GM19467 (cell line): ENCODE measurements around the gene RBM24.
"Not testable (repeated sequence)": the region's sequence is repeated elsewhere in the genome, so short reads cannot be mapped to it uniquely, and the experiment has no call there.

Experiments used
- ATAC-seq: cut with Tn5 transposase; IDR thresholded peaks from one replicate; pipeline ENCODE4 v1.9.1; 2021; ENCODE audit warnings: mild to moderate bottlenecking, moderate library complexity; ENCODE audit not compliant: unreplicated experiment

Gene RBM24

DNA sequence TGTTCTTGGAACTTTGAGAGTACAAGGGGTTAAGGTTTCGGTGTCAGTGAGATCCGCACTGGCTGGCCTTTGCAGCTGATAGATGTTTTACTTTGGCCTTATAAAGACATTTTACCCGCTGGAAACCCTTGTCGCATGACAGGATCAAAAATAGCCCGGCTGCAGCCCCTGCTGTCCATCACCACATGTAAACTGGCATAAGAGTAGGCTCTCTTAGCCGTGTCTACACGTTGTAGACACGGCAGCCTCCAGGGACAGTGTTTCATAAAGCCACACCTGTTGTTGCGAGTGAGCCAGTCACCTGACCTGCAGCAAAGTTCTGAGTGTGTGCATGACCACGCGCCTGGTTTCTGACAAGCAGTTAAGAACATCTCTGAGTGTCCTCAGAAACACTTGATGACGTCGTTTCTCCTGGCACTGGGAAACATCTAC lies 8.5 kb downstream of the RBM24 start:
- ATAC-seq = no peak

DNA sequence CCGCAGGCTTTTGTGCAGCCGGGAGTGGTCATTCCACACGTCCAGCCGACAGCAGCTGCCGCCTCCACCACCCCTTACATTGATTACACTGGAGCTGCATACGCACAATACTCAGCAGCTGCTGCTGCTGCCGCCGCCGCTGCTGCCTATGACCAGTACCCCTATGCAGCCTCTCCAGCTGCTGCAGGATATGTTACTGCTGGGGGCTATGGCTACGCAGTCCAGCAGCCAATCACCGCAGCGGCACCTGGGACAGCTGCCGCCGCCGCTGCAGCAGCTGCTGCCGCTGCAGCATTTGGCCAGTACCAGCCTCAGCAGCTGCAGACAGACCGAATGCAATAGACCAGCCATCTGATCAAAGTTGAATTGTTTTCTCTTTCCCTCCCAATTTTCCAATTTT lies 10.6 kb downstream of the RBM24 start:
- ATAC-seq = no peak

DNA sequence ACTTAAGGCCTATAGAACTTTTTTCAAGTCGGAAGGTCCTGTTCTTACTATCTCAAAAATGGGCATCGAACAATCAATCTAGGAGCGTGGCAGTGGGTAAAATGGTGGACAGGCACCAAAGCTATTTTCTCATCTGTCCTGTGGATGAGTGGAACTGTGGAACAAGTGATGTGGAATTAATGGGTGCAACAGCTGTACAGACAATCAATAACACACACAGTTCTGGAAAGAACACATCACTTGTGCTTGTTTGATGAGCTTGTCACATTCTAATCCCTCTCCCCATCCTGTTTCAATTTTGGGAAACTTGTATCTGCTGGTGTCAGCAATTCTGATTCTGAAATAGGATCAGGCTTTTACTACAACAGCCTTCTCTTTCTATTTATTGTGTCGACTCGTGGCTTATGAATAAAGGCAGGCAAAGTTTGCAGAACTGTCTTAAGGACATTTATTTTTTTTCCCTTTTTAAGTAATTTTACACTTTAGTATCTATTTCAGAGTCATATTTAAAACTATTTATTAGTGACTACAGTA lies 11.5 kb downstream of the RBM24 start:
- no peak for ATAC-seq

DNA sequence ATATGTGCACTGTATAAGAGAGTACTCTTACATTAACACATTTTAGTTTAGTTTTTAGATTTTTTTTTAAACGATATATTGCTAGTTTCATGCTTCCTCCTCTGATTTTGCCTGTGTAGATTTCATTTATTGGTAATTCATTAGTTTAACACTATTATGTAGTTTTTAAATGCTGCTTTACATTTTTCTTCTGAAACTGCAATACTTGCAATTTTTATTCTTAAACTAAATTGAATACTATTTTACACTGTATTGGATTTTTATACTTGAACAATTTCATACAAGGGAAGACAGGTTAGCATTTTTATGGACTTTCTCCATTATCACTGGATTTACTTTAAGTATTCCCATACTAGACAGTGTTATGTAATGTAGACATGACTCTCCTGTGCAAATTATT lies 12.2 kb downstream of the RBM24 start:
- ATAC-seq = no peak

DNA sequence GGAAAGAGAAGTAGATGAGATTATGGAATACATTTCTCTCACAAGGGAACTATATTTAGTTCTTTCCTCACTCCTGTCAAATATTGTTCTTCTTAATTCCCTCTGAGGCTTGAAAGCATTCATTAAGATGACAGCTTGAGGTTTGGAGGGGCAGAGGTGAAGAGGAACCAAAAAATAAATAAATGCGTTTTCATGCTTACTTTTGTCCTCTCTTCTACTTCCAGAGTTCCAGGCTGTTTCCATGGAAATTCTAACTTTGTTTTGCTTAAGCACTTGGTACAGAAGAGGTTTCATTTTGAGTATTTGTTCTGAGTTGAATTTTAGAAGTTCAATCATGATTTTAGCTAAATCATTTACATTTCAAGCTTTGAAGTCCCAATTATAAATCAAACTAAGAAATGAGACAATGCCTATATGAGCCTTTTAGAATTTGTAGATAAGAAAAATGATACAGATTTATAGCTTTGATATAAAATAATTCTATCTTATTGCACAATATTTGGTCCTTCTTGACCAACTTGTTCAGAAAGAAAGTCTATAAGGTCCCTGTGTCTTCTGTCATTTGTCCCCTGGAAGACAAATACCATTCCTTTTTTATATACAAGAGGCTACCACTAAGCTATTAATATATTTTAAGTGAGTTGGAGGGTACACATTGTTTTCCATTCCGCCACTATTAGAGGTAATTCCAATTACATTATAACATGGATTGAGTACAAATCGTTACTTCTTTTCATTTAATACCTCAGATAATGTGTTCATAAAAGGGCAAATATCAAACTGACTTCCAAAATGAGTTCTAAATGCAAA lies 16.3 kb downstream of the RBM24 start:
- no peak for ATAC-seq

DNA sequence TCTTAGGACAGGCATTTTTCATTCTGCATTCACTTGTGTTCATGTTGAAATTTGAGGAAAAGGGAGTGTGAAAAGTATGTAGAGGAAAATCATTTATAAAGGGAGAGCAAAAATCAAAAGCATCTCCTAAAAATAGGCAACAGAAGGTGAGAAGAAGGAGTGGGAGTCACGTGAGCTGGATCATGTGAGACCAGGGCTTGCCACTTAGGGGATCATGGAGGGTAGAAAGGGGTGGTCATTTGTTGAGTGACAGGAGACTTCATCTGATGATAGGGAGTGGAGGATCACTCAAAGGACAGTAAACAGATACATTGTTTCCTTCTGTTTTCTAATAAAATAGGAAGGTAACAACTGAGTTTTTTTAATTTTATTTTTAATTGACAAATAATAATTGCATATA lies 17.1 kb downstream of the RBM24 start:
- no peak for ATAC-seq

DNA sequence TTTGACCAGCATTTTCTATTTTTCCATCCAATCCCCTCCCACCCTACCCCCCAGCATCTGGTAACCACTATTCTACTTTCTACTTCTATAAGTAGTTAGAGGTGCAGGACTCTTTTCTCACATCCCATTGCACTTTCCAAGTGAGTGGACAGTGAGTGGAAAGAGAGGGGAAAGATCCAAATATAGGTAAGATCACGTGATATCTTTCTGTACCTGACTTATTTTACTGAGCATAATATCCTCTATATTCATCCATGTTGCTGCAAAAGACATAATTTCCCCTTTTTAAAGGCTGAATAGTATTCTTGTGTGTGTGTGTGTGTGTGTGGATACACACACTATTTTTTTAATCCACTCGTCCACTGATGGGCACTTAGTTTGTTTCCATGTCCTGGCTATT lies 18.1 kb downstream of the RBM24 start:
- no peak for ATAC-seq

DNA sequence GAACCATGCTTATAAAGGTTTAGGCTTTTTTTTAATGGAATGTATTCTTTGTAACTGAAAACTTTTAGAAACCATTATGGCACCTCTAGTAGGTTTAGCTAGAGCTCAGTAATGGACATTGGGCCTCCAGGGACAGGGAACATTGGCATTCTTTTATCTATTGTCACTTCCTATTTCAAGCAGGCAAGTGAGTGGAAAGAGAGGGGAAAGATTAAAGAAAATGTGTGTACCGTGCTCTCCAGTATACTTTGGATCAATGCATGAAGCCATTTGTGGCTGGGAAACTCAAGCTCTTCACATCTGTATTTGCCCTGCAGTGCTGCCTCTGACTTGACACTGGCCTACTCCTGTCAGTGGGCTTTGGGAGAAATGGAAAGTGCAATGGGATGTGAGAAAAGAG lies 18.6 kb downstream of the RBM24 start:
- ATAC-seq = no peak

DNA sequence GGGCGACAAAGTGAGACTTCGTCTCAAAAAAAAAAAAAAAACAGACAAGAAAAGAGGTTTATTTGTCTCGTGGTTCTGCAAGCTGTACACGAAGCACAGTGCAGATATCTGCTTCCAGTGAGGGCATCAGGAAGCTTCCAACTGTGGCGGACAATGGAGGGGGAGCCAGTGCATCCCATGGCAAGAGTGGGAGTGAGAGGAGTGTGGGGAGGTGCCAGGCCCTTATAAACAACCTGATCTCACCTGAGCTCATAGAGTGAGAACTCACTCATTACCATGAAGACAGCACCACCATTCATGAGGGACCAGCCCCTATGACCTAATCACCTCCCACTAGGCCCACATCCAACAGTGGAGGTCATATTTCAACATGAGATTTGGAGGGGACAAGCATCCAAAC lies 19.5 kb downstream of the RBM24 start:
- ATAC-seq = no peak

DNA sequence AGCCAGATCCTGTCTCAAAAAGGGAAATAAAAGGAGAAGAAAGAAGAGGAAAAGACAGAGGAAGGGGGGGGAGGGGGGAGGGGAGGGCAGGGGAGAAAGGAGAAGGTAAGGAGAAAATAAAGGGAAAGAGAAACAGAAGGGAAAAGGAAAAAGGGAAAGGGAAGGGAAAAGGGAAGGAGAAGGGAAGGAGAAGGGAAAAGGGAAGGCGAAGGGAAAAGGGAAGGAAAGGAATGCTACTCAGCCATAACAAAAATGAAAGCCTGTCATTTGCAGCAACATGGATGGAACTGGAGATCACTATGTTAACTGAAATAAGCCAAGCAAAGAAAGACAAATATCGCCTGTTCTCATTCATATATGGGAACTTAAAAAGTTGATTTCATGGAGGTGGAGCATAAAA lies 22.3 kb downstream of the RBM24 start:
- no peak for ATAC-seq

DNA sequence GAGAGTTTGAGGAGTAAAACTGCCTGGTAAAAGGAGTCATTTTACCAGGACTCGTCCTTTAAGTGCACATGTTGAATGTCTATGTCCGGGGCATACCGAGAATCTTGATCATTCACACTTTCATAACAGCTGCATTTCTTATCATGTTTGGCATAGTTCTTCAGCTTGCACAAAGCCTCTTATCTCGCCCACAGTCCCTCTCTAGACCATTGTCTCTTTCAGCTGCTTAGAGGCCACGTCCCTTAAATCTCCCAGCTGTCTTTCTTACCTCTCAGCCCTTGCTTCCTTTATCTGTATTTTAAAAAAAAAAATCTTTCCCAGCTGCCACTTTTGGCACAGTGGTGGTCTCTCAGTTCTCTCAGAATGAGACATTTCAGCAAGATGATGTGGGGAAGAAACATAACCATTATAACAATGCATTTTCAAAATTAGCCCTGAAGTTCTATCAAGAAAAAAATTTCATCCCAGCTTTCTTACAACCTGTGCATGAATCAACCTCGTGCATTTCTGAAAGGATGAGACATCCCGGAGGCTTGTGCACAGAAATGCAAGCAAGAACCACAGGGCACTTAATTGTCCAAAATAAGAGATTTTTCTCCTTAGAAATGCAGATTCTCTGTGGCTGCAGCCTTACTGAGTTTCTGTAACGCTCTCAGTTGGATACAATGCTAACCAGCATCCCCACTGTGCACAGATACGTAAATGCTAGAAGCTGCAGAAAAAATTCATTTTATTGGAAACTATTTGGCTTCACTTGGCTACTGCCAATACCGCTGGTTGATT lies 24.2 kb downstream of the RBM24 start:
- ATAC-seq = no peak

DNA sequence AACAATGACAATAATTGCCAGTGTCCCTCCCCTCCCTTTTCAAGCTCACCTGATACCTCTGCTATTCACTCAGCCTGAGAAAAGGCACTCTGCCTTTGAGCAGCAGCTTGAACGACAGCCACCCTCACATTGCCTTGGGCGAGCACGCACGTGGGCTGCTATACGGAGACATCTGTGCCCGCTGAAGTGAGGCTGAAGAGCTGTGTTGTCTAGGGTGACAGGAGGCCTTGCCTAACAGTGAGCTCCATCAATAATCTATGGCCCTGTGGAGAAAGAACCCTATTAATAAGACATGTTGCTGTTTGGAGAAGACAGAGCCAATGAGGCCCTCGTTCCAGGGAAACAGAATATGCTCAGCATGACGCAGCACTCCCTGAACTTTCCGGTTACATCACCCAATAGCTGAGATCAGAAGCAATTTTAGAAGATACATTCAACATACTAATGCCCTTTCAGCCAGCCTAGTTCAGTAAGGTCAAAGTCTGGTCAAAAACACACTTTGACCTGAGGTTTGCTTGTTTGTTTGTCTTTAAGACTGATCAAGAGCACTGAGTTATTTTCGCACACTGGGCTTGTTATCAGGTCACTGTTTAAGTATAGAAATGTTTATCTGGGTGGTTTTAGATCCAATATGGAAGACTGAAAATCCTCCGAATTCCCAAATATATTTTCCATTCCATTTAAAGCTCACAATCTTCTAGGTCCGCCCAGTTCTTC lies 30.6 kb downstream of the RBM24 start:
- no peak for ATAC-seq

DNA sequence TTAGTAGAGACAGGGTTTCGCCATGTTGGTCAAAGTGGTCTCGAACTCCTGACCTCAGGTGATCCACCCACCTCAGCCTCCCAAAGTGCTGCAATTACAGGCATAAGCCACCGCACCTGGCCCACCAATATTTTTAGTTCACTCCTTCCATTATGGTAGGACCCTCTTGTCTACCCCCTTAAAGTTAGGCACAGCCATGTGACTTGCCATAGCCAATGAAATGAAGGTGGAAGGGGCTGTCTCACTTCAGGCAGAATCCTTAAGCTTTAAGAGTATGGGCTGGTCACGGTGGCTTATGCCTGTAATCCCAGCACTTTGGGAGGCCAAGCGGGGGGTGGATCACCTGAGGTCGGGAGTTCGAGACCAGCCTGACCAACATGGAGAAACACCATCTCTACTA lies 32.1 kb downstream of the RBM24 start:
- ATAC-seq = not testable (repeated sequence)

DNA sequence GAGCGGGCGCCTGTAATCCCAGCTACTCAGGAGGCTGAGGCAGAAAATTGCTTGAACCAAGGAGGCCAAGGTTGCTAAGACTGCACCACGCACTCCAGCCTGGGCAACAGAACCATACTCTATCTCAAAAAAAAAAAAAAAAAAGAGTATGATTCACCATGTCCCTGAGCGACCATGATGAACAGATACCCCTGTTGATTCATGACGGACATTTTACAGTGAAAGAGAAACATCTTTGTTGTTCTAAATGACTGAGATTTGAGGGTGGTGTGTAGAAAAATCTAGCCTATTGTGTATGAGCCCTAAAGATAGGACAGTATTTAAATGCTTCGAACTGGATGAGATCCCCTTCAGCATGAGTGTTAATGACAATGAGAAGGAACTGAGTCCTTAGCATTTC lies 32.8 kb downstream of the RBM24 start:
- ATAC-seq = no peak

DNA sequence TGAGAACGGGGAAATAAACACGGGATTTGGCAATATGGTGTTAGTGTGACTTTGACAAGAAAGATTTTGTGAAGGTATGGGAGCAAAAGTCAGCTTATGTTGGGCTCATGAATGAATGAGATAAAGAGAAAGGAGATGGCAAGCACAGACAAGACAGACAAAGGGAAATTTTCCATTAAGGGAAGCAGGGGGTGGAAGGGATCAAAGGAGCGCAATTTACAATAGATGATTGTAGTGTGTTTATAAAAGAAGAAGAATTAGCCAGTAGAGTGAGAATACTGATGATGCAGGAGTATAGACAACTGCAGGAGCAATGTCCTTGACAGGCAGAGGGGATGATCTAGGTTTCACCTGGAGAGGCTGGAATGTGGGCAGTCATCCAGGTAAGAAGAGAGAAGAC lies 34.1 kb downstream of the RBM24 start:
- ATAC-seq = no peak

DNA sequence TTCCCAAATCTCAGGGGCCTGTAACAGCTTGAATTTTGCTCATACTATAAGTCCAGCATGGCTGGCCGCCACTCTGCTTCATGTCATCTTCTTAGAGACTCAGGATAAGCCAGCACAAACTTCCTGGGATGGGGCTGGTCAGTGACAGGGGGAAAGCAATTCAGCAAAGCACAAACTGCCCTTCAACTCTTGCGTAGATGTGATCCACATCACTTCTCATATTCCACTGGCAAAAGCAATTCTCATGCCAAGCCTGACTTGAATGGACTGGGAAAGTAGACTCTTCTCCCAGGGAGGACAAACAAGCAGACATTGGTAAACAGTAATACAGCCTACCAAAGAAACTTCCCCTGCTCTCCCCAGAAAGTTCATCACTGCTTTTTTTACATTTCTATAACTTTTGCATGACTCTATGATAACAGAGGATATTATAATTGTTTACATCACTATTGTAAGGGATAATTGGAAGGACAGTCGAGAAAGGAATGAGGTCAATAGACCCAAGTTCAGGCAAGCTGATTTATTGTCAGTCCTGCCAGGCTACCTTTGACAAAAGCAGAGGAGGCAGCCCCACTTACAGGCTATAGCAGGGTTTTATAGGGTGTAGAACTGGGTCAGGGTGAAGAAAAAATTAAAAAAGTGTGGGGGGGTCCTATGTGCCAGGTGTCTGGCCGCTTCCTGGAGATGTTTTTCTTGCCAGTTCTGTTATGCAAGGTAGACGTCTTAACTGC lies 37.4 kb downstream of the RBM24 start:
- no peak for ATAC-seq

DNA sequence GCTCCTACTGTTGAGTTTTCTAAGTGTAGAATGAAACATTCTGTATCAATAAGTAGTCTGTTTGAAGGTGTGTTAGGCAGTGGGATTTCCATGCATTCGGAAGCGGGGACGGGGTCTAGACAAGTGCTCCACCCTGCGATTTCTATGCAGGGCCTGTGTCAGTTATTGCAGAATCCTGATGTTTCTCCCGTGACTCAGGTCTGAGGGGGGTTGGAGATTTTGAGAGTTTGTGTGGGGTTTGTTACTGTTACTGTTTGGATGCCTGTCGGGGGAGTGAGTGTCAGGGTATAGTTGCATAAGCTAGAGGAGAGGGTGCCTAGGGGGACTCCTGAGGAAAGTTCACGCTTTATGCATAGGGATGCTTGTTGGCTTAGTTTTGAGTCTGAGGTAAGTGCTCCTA lies 39.1 kb downstream of the RBM24 start:
- ATAC-seq = not testable (repeated sequence)

DNA sequence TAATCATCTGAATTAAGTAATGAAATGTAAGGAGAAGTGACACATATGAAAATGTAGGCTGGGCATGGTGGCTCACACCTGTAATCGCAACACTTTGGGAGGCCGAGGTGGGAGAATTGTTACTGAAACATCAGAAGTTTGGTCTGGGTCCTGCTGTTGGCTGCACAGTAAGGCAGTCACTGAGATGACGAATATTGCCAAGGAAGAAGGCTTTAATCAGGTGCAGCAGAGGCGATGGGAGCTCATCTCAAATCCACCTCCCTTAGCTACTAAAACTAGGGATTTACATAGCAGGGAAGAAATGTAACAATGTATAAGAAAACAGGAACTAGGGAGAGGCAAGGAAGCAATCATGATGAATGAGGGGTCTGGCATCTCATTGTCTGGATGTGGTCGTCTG lies 50.1 kb downstream of the RBM24 start:
- ATAC-seq = no peak

DNA sequence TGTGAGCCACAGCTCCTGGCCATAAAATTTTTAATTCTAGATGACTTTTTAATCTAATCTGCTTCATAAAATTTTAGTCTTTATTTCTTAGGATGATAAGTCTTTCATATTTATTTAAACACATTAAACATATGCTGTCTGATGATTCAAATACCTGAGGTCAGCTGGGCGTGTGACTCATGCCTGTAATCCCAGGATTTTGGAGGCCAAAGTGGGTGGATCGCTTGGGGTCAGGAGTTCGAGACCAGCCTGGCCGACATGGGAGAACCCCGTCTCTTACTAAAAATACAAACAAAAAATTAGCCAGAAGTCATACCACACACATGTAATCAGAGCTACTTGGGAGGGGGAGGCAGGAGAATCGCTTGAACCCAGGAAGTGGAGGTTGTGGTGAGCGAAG lies 53.1 kb downstream of the RBM24 start:
- ATAC-seq = no peak

DNA sequence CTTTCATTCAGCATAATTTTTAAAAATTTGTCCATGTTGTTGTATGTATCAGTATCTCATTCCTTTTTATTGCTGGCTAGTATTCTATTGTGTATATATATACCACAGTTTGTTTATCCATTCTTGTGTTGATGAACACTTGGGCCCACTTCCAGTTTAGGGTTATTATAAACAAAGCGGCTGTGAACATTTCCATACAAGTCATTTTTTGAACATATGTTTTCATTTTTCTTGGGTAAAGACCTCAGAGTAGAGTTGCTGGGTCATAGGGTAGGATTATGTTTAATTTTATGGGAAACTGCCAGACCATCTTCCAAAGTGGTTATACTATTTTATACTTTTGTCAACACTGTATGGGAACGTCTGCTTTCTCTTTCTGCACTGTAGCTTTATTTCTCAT lies 55.3 kb downstream of the RBM24 start:
- ATAC-seq = no peak

DNA sequence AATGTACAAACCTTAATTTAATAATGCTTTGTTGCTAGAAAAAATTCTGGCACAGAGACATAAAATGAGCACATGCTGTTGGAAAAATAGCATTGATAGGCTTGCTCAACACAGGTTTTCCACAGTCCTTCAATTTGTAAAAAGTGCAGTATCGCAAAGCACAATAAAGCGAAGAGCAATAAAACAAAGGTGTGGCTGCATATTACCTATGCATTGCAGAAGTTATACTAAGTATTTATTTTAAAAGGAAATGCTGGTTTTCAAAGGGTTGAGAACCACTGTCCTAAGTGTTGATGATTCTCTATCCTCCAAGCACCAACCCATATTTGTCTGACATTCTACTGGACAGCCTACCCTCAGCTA lies 58.1 kb downstream of the RBM24 start:
- no peak for ATAC-seq
